Measurements from ENCODE around the gene E2F2. TPM values are rescaled to one million over a fixed set of nuclear protein-coding genes. Genes with fewer than 3 reads are reported as not detected.
A peak's percentile ranks its signal among the peaks of the same experiment; 100 is the strongest.

The E2F2 gene
- total RNA-seq, 1 experiment from 2014 or later, result 5.1 TPM

GRCh38 chr1:23561813-23562100, 30.7 kb upstream of the E2F2 start:
- Histone ChIP-seq H2BK20ac (ENCODE audit: low read depth, low read length, poor library complexity, severe bottlenecking) (peak overlapping the region; percentile 26), H3K9ac (ENCODE audit: extremely low read depth, insufficient read length, low read length) (peak overlapping the region; percentile 32), H3K23me2 (ENCODE audit: insufficient read length, low read depth, low read length, poor library complexity, severe bottlenecking) (peaks cover 24% of the 10 kb centered on the region), H4K20me1 (ENCODE audit: control insufficient read depth, insufficient read depth, insufficient read length) (no peaks in the 10 kb centered on the region), H2BK12ac (ENCODE audit: insufficient read length, low read depth, low read length) (no peak overlapping the region), H3K14ac (ENCODE audit: insufficient read depth, low read length) (peak overlapping the region; percentile 54; the same call in 1 of the 2 replicates), H3K56ac (ENCODE audit: insufficient read length, low read depth, low read length) (no peak overlapping the region), H3K4ac (ENCODE audit: low read depth, low read length) (no peak overlapping the region), H3K79me2 (ENCODE audit: insufficient read depth, low read length) (peaks cover 7% of the 10 kb centered on the region; the same call in 1 of the 2 replicates), H3K4me2 (ENCODE audit: insufficient read depth, insufficient read length, low read length) (peak overlapping the region; percentile 16), H3T11ph (ENCODE audit: low read length) (no peak overlapping the region), H2AFZ (ENCODE audit: low read length) (no peak overlapping the region), H3K27ac (ENCODE audit: insufficient read length, low read depth, low read length) (peak overlapping the region; percentile 29), H2BK15ac (ENCODE audit: low read depth, low read length) (no peak overlapping the region), H4K8ac (replicated peaks; ENCODE audit: insufficient read length, low read depth, low read length) (no peak overlapping the region), H3K79me1 (ENCODE audit: insufficient read depth, low read depth, low read length, poor library complexity, severe bottlenecking) (no peaks in the 10 kb centered on the region), H3K18ac (ENCODE audit: insufficient read length, low read depth, low read length) (peak overlapping the region; percentile 49), H4K91ac (ENCODE audit: insufficient read length, low read depth, low read length) (no peak overlapping the region), H3K9me3 (ENCODE audit: control insufficient read depth, low read depth, low read length) (no peaks in the 10 kb centered on the region), H2BK120ac (ENCODE audit: low read depth, low read length, poor library complexity, severe bottlenecking) (no peak overlapping the region), H3K27me3 (ENCODE audit: insufficient read depth, low read length) (no peaks in the 10 kb centered on the region), H3K4me1 (ENCODE audit: insufficient read depth, low read length) (peaks cover 12% of the 10 kb centered on the region; the same call in 1 of the 2 replicates), H2BK5ac (ENCODE audit: insufficient read length, low read length) (no peak overlapping the region), H4K5ac (ENCODE audit: insufficient read length, low read depth, low read length) (no peak overlapping the region), H2AK5ac (ENCODE audit: insufficient read length, low read length) (no peak overlapping the region), H3K23ac (ENCODE audit: insufficient read length, low read depth, low read length) (no peak overlapping the region)
- Mint-ChIP-seq H3K9me3 (peaks cover 0 to 2% of the 10 kb centered on the region in 2 experiments; a peak in 1 of 5 replicates), H3K36me3 (ENCODE audit: insufficient read depth in 1 of 3, low read depth in 3 of 3) (peaks cover 13 to 20% (median 15%) of the 10 kb centered on the region in 3 experiments; a peak in 6 of 7 replicates), H3K27me3 (ENCODE audit: low read depth) (peaks cover 17% of the 10 kb centered on the region), H3K4me3 (0 out of 5 replicates have a peak overlapping the region, but pooled peaks of 1 of the 2 experiments have one; percentile 4), H3K4me1 (peaks cover 71 to 78% of the 10 kb centered on the region in 2 experiments), H3K27ac (peak overlapping the region in 2 of 3 experiments; percentile 99 to 100; a peak in 4 of 7 replicates)
- DNase-seq, result no peak
- WGBS (ENCODE audit: extremely low coverage, insufficient read length, low lambda C conversion rate), result no CpG with 5 or more reads among the region's 2 CpGs
- TF ChIP-seq, protein P1, sequence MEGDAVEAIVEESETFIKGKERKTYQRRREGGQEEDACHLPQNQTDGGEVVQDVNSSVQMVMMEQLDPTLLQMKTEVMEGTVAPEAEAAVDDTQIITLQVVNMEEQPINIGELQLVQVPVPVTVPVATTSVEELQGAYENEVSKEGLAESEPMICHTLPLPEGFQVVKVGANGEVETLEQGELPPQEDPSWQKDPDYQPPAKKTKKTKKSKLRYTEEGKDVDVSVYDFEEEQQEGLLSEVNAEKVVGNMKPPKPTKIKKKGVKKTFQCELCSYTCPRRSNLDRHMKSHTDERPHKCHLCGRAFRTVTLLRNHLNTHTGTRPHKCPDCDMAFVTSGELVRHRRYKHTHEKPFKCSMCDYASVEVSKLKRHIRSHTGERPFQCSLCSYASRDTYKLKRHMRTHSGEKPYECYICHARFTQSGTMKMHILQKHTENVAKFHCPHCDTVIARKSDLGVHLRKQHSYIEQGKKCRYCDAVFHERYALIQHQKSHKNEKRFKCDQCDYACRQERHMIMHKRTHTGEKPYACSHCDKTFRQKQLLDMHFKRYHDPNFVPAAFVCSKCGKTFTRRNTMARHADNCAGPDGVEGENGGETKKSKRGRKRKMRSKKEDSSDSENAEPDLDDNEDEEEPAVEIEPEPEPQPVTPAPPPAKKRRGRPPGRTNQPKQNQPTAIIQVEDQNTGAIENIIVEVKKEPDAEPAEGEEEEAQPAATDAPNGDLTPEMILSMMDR (conservative IDR thresholded peaks at IDR 0.05), result no peak
